OCI-LY7 (cell line): Measurements from ENCODE around the gene LMOD2. TPM values are rescaled to one million over a fixed set of nuclear protein-coding genes. Genes with fewer than 3 reads are reported as not detected.

Experiments used
- BruUV-seq: library from RNA; stranded (reverse); fragments of 400-500 nt; replicated peaks from 2 replicates; lab custom pipeline; 2021; lab: Mats Ljungman, UMichigan
- CTCF ChIA-PET: fragments of 300-600 bp; sonication (Branson Sonifier 250); formaldehyde crosslinking; loops from one replicate; lab custom pipeline; 2022; ENCODE audit warnings: antibody characterized with exemption; ENCODE audit not compliant: unreplicated experiment; lab: Charles Lee
- POLR2A ChIA-PET: fragments of 300-600 bp; sonication (Branson Sonifier 250); formaldehyde crosslinking; loops from one replicate; lab custom pipeline; 2022; ENCODE audit warnings: antibody characterized with exemption; lab: Charles Lee
- DNase-seq: peaks from one replicate; pipeline ENCODE4 v3.0.0-alpha.2; 2015; ENCODE audit warnings: low spot score
- H2AFZ ChIP-seq: fragments of 200-600 bp; sonication (generic), shearing (Covaris generic); 2 replicates; pipeline ENCODE4 v1.6.1; 2014; ENCODE audit warnings: mild to moderate bottlenecking, antibody characterized with exemption, low read length, moderate library complexity
- H3K27ac ChIP-seq: fragments of 200-600 bp; sonication (generic); 2 replicates; pipeline ENCODE4 v1.5.1; 2014; ENCODE audit warnings: mixed run types, low read depth, mild to moderate bottlenecking, moderate library complexity, low read length, inconsistent platforms; ENCODE audit not compliant: poor library complexity, severe bottlenecking
- H3K36me3 ChIP-seq: fragments of 200-600 bp; sonication (generic); 2 replicates; pipeline ENCODE4 v1.6.1; 2014; ENCODE audit warnings: mild to moderate bottlenecking, antibody characterized with exemption, low read length, moderate library complexity, mixed read lengths; ENCODE audit not compliant: insufficient read depth
- H3K4me1 ChIP-seq: fragments of 200-600 bp; sonication (generic); 2 replicates; pipeline ENCODE4 v1.5.1; 2014; ENCODE audit warnings: mild to moderate bottlenecking, low read length; ENCODE audit not compliant: insufficient read depth, poor library complexity, severe bottlenecking
- H3K4me2 ChIP-seq: fragments of 200-600 bp; sonication (generic); 2 replicates; pipeline ENCODE4 v1.6.1; 2014; ENCODE audit warnings: mild to moderate bottlenecking, low read length
- H3K4me3 ChIP-seq: fragments of 200-600 bp; sonication (generic); 2 replicates; pipeline ENCODE4 v1.5.1; 2014; ENCODE audit warnings: mild to moderate bottlenecking, low read depth, low read length; ENCODE audit not compliant: poor library complexity, severe bottlenecking
- H3K79me2 ChIP-seq: fragments of 200-600 bp; sonication (generic); 2 replicates; pipeline ENCODE4 v1.6.1; 2016; ENCODE audit warnings: low read depth, mild to moderate bottlenecking, low read length, moderate library complexity, mixed read lengths; ENCODE audit not compliant: insufficient read depth
- H3K9me2 ChIP-seq: fragments of 200-600 bp; sonication (generic); 2 replicates; pipeline ENCODE4 v1.6.1; 2016; ENCODE audit warnings: mild to moderate bottlenecking, low read length, mixed read lengths; ENCODE audit not compliant: insufficient read depth
- H3K9me3 ChIP-seq: fragments of 200-600 bp; sonication (generic); 2 replicates; pipeline ENCODE4 v1.6.1; 2014; ENCODE audit warnings: mild to moderate bottlenecking, mixed run types, low read length, mixed read lengths
- H4K20me1 ChIP-seq: fragments of 200-600 bp; sonication (generic); 2 replicates; pipeline ENCODE4 v1.6.1; 2014; ENCODE audit warnings: mild to moderate bottlenecking, antibody characterized with exemption, low read length, moderate library complexity, mixed read lengths; ENCODE audit not compliant: insufficient read depth
- EZH2phosphoT487 ChIP-seq: fragments of 200-600 bp; sonication (generic); IDR thresholded peaks from 2 replicates; pipeline ENCODE4 v1.6.1; 2018; ENCODE audit warnings: low read depth, borderline replicate concordance, mild to moderate bottlenecking, mixed run types, antibody characterized with exemption, low read length, moderate library complexity, mixed read lengths
- intact Hi-C: fragments of 100-400 bp; cut with micrococcal nuclease; formaldehyde crosslinking; loops from one replicate; pipeline ENCODE4 v1.10.0; 2022; ENCODE audit not compliant: unreplicated experiment
- total RNA-seq, 2 experiments: library from RNA; depleted of rRNA in 1 of 2; stranded (reverse); fragments of >200 nt in 1 of 2; shearing (Covaris generic) in 1 of 2; gene quantifications; 2 replicates each; pipeline ENCODE4 v1.2.3, GENCODE V29; 2014 to 2022
- TF ChIP-seq, protein P1 (sequence below): fragments of 200-600 bp; sonication (generic); conservative IDR thresholded peaks from 2 replicates; pipeline ENCODE4 v1.5.1; 2014; ENCODE audit warnings: mild to moderate bottlenecking, antibody characterized with exemption, low read length, moderate library complexity, mixed read lengths

Gene LMOD2
- total RNA-seq, 2 experiments from 2014 or later = not detected

DNA sequence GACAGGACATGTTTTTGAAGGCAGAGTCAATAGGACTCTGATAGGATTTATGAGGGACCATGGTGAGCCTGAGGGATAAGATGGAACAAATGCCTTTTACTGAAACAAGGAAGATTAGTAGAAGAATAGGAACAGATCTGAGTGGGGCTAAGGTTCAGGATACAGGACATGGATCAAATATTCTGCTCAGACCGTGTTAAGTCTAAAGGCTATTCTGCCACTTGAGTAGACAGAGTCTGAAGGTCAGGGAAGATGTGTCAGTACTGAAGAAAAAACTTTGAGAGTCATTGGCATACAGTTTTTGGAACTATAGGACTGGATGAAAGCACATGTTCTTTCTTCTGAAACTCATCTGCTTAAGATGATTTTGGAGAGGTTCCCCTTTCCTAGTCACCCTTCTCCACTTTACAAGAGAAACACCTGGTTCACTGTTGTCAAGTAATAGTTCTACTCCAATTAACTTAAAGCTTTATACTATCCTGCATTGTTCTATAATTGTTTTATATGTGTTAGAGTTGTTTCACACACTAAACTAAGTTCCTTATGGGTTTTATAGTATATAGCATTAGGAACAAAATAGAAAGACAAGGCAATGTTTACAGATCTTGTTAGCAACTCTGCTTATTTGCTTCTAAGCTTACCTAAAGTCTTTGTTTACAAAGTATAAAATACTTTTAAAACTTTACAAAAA is 49.7 kb downstream of the LMOD2 start:
- Histone ChIP-seq H4K20me1 (0 out of 2 replicates have a peak, but pooled peaks cover 4% of the 10 kb centered on the region), H3K9me3 (no peaks in the 10 kb centered on the region), H3K36me3 (peaks cover 44% of the 10 kb centered on the region), H3K27ac (no peak overlapping the region), H3K4me3 (no peak overlapping the region), H3K9me2 (no peaks in the 10 kb centered on the region), H3K79me2 (no peaks in the 10 kb centered on the region), H3K4me2 (no peak overlapping the region), H2AFZ (no peak overlapping the region), H3K4me1 (no peaks in the 10 kb centered on the region)
- ChIA-PET POLR2A (interaction anchor here (0.7 to 1.9 kb wide), 4 partner anchors 14 to 121 kb away, joined by 3 to 4 read pairs (median 3); no protein-coding TSS in a partner anchor), CTCF (no interaction called here)
- intact Hi-C loops = no loop called here
- DNase-seq = no peak
- TF ChIP-seq EZH2phosphoT487 = no peak
- TF ChIP-seq, protein P1, sequence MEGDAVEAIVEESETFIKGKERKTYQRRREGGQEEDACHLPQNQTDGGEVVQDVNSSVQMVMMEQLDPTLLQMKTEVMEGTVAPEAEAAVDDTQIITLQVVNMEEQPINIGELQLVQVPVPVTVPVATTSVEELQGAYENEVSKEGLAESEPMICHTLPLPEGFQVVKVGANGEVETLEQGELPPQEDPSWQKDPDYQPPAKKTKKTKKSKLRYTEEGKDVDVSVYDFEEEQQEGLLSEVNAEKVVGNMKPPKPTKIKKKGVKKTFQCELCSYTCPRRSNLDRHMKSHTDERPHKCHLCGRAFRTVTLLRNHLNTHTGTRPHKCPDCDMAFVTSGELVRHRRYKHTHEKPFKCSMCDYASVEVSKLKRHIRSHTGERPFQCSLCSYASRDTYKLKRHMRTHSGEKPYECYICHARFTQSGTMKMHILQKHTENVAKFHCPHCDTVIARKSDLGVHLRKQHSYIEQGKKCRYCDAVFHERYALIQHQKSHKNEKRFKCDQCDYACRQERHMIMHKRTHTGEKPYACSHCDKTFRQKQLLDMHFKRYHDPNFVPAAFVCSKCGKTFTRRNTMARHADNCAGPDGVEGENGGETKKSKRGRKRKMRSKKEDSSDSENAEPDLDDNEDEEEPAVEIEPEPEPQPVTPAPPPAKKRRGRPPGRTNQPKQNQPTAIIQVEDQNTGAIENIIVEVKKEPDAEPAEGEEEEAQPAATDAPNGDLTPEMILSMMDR = no peak
- BruUV-seq = no TSS peak

DNA sequence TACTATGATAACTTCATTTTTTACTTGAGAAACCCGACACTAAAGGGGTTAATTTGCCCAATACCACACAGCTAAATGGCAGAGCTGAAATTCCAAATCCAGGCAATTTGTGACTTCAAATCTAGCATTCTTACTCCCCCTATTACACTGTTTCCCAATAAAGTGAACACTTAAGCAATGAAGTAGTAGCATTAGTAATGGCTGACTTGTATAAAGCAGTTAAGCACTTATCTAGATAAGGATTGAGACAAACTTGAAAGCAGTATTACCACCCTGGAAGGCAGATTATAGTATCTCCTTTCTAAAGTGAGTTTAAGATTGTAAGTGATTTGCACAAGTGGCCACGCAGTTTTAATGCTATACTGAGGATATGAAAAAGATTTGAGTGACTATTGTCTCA is 53.9 kb downstream of the LMOD2 start:
- Histone ChIP-seq H3K4me3 (no peak overlapping the region), H3K4me2 (no peak overlapping the region), H3K79me2 (no peaks in the 10 kb centered on the region), H3K27ac (no peak overlapping the region), H3K4me1 (no peaks in the 10 kb centered on the region), H4K20me1 (0 out of 2 replicates have a peak, but pooled peaks cover 12% of the 10 kb centered on the region), H3K36me3 (peaks cover 35% of the 10 kb centered on the region), H3K9me2 (no peaks in the 10 kb centered on the region), H3K9me3 (no peaks in the 10 kb centered on the region), H2AFZ (no peak overlapping the region)
- no peak for TF ChIP-seq EZH2phosphoT487
- TF ChIP-seq, protein P1 = no peak
- intact Hi-C loops = no loop called here
- POLR2A ChIA-PET = interaction anchor here (1.0 to 1.1 kb wide), 2 partner anchors 20 to 24 kb away, joined by 3 read pairs; no protein-coding TSS in a partner anchor
- CTCF ChIA-PET = no interaction called here
- no peak for DNase-seq
- BruUV-seq = no TSS peak

DNA sequence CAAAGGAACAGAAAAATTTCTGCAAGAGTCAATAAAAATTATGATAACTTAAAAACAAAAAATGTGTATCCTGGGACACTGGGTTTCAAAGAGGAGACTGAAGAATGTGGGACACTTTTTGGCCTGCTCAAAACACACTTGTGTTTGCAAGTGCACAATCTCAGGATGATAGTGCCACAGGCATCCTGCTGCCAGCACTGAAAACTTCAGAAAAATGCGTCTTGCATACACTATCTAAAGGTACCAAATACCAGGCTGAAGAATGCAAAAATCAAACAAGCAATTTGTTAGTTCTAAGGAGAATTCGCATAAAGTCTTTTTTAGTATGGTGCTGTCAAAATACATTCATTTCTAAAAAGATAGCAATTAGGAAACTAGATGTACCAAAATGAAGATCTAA is 55.0 kb downstream of the LMOD2 start:
- H3K36me3 ChIP-seq = peaks cover 30% of the 10 kb centered on the region
- H3K9me3 ChIP-seq = no peaks in the 10 kb centered on the region
- 0 out of 2 replicates have a peak, but pooled peaks cover 12% of the 10 kb centered on the region for H4K20me1 ChIP-seq
- no peak overlapping the region for H3K4me2 ChIP-seq
- H3K4me3 ChIP-seq = no peak overlapping the region
- ChIA-PET POLR2A (interaction anchor here (1.0 kb wide), 1 partner anchor 23 kb away, joined by 3 read pairs; no protein-coding TSS in a partner anchor), CTCF (no interaction called here)
- H2AFZ ChIP-seq = no peak overlapping the region
- no peak for DNase-seq
- no peaks in the 10 kb centered on the region for H3K9me2 ChIP-seq
- TF ChIP-seq EZH2phosphoT487 = no peak
- TF ChIP-seq, protein P1 = no peak
- H3K27ac ChIP-seq = no peak overlapping the region
- no peaks in the 10 kb centered on the region for H3K4me1 ChIP-seq
- H3K79me2 ChIP-seq = no peaks in the 10 kb centered on the region
- BruUV-seq = no TSS peak
- intact Hi-C loops = no loop called here
